HG03045 (cell line): Measurements from ENCODE around the gene AICDA.
"Not testable (repeated sequence)": the region's sequence is repeated elsewhere in the genome, so short reads cannot be mapped to it uniquely, and the experiment has no call there.

ENCODE experiments used
- ATAC-seq: cut with Tn5 transposase; IDR thresholded peaks from one replicate; pipeline ENCODE4 v1.9.1; 2021; ENCODE audit warnings: mild to moderate bottlenecking, moderate library complexity; ENCODE audit not compliant: unreplicated experiment

AICDA gene

GRCh38 chr12:8615206-8615605 is 2.5 kb upstream of the AICDA start:
- no peak for ATAC-seq

DNA sequence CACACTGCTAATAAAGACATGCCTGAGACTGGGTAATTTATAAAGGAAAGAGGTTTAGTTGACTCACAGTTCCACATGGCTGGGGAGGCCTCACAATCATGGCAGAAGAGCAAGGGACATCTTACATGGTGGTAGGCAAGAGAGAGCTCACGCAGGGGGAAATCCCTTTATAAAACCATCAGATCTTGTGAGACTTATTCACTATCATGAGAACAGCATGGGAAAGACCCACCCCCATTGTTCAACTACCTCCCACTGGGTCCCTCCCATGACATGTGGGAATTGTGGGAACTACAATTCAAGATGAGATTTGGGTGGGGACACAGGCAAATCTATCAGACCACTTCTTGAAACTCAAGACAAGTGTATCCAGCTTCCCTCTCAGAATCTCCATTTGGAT is 1.2 kb upstream of the AICDA start:
- not testable (repeated sequence) for ATAC-seq

DNA sequence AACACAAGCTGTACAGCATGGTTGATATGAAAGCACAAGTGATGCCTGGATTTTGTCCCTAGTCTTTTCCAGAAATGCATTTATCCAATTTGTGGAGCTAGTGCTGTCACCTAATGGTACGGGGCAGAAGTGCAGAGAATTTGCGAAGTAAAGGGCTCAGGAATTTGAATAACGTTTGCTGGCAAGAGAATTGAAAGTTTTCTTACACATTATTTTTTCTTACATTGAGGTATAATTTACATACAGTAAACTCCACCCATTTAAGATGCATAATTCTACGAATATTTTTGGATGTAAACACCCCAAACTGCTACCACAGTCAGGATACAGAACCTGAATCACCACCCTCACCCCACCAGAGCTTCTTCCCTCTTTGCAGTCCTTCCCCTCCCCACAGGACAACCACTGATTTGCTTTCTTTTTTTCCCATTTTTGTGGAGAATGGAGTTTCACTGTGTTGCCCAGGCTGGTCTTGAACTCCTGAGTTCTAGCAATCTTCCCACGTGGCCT is 3.5 kb downstream of the AICDA start:
- ATAC-seq: no peak

DNA sequence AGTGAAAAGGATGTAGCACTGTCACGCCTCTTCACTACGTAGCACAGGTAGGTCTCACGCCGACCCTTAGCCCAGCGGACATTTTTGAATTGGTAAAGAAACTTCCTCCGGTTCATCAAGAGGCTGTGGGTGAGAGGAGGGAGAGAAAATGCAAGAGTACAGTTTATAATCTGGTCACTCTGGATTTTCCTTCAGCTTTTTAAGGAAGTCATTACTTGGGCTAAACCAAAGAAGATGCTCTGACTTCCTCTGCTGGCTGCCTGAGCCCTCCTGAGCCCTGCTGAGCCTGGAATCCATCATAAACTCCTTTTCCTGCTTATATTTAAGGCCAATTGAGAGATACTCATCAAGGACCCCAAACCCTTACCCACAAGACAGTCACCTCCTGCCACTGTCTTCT is 5.8 kb downstream of the AICDA start:
- ATAC-seq: no peak

GRCh38 chr12:8605057-8605456 is 7.6 kb downstream of the AICDA start:
- no peak for ATAC-seq

DNA sequence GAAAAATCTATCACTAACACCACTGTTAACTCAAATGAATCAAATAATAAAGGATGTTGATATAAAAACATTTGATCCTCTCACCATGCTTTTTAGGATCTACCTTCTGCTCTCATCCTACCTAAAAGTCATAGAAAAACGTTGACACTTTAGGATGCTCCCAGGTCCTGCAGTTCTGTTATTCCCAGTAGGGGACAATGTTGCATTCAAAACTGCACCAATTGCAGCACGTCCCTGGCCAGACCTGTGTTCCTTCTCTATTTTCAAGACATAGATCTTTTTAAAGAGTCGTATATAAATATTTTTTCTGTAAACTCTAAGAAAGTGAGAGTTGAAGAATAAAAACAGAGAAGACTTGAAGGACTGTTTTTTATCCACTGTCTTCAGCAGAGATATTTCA is 8.8 kb downstream of the AICDA start:
- no peak for ATAC-seq

GRCh38 chr12:8603286-8603685 is 9.4 kb downstream of the AICDA start:
- ATAC-seq: no peak

GRCh38 chr12:8596561-8596960 is 16.1 kb downstream of the AICDA start:
- ATAC-seq: no peak

DNA sequence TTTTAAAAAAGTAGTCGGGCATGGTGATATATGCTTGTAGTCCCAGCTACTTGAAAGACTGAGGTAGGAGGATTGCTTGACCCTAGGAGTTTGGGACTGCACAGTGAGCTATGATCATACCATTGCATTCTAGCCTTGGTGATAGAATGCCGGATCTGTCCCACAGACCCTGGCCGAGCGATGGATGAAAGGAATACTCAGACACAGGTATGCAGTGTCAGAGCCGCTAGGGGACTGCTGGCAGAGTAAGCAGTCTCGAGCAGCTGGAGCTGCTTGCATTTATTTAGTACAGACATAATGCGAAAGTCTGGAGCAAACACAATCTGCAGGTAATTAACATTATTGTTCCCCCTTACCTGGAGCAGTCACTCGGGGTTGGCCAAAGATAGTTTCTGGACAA is 18.6 kb downstream of the AICDA start:
- ATAC-seq: no peak

DNA sequence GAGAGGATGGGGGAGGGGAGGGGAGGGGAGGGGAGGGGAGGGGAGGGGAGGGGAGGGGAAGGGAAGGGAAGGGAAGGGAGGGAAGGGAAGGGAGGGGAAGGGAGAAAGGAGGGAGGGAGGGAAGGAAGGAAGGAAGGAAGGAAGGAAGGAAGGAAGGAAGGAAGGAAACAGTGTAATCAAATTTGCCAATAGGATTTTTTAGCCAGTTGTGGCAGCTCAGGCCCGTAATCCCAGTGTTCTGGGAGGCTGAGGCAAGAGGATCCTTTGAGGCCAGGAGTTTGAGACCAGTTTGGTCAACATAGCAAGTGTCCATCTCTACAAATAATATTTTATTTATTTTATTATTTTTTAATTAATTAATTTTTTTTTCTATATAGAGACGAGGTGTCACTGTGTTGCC is 19.4 kb downstream of the AICDA start:
- ATAC-seq: no peak

- peak; percentile 85 for ATAC-seq
These were observed 21.7 kb downstream of the AICDA start for GRCh38 chr12:8590842-8591545.

DNA sequence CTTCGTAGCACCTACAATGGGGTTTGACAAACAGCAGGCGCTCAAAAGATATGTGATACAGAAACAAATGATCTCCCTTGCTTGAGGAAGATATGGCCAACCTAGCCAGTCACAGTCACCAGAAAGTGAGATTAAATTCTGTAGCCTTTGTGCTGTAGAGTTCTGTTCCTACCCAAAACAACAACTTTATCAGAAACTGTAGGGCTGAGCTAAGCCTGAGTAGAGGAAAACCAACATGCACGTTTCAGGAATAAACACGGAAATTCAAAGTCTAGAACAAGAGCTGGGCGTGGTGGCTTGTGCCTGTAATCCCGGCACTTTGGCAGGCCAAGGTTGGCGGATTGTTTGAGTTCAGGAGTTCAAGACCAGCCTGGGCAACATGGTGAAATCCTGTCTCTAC is 23.0 kb downstream of the AICDA start:
- no peak for ATAC-seq

GRCh38 chr12:8584478-8584877 is 28.2 kb downstream of the AICDA start:
- not testable (repeated sequence) for ATAC-seq

DNA sequence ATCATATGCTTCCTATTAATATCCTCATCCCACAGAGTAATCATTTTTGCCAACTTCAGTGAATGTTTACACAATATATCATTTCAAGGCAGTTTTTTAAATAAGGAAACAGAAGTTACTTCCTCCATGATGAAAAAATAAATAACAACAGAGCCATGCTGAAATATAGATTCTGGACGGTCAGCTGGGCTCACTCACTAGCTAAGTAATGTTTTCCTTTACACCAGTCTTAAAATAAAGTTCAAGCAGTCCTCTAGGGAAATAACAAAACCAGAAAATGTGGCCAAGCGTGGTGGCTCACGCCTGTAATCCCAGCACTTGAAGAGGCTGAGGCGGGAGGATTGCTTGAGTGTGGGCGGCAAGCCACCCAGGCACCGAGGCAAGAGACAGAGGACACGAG is 28.7 kb downstream of the AICDA start:
- no peak for ATAC-seq

GRCh38 chr12:8581098-8581784 is 31.4 kb downstream of the AICDA start:
- no peak for ATAC-seq

DNA sequence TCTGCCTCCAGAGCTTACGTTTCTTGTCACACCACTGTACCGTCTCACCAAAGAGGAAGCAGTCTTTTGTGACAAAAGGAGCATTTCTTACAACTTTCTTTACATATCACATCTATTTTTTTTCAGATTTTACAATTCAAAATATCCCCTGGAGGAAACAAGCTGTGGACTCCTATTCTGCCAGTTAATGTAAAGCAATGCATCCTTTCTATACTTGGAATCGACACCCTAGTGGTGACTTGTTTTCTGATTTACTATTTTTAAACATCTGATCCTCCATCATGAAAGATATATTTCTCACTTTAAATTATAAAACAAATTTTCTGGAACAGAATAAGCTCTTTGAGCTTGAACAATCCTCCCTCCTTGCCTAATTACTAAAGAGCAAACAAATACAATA is 34.8 kb downstream of the AICDA start:
- ATAC-seq: no peak

DNA sequence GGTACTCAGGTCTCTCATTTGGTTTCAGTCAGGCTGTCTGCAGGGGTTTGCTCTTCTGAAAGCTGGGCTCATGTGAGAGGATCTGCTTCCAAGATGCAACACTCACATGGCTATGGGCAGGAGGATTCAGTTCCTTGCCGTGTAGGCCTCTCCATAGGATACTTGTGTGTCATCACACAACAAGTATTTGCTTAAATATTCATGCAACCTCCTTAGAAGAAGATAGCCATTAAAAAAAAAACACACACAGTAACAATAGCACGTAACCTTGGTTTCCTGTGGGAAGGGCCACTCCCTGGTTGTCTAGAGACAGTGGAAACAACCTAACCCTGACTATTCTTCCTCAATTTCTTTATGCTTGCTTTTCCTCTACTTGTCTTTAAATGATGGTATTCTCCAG is 40.2 kb downstream of the AICDA start:
- ATAC-seq: no peak

DNA sequence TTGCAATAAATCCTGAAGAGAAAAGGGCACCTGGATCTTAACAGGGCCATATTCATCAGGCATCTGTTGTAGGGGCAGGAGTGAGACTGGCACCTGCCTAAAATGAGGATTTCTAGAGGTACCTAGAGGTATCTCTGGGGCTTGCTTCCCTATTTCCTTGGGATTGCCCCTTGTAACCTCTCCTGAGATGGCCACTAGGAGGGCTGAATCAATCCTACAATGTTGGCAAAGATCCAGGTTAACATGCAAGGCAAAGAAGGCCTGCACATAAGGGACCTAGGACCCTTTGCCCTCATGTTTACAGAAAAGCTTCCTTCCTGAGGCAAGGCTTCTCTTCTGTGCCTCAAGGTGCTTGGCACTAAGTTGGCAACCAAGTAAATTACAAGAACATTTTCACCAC is 46.1 kb downstream of the AICDA start:
- no peak for ATAC-seq

DNA sequence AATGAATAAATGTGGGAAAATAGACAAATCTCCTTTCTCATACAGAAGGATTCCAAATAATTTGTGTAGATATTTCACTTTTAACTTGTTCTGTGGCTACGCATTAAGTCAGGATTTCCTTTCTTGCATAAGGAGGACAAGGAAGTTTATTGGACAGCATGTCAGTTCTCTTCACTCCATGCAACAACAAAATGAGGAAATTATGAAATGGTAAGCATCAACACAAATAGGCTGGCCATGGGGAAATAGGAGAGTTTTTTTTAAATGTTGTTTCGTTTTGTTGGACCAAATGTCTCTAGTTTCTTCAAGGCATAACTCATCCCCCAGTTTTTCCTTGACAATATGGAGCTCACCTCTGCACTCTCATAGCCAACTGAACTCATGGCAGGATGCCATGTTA is 46.6 kb downstream of the AICDA start:
- ATAC-seq: not testable (repeated sequence)

DNA sequence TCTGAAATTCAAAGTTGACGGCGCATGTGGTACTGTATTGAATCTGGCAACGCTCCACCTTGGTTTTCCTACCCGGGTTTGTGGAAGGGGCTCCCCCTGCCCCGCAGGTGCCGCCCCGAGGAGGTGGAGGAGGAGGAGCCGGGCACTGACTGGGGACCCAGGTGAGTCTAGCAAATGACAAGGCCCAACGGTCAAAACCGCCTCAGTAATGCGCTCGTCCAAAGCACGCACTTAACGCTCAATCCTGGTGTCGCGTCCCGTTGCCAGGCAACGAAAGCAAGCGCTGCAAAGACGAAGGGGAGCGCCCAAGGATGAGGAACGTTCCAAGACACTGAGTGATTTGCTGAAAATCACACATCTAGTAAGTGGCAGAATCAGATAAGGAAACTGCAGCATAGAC is 48.0 kb downstream of the AICDA start:
- ATAC-seq: no peak

- no peak for ATAC-seq
These were observed 49.3 kb downstream of the AICDA start for GRCh38 chr12:8563356-8563755.

DNA sequence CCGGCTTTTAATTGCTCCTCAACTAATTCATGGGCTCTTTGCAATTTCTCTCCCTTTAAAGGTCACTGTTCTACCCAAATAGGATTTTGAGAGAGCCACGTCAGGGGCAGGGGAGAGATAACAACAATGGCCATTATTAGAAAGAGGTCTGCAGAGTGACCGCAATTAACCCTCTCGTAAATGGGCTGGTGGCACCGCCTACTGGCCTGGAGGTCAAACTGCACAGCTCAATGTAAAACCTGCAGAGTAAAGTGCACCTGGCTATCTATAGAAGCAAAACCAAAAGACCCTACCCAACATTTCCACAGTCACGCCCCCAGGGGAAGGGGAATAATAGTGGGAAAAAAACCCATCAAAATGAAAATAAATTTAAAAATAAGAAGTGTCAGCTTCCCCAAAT is 50.3 kb downstream of the AICDA start:
- ATAC-seq: no peak

- ATAC-seq: no peak
These were observed 51.6 kb downstream of the AICDA start for GRCh38 chr12:8561011-8561410.
